Trophoblast cell (in vitro differentiated cells and primary cell): ENCODE data around the gene LANCL3.
"Not testable (repeated sequence)": the region's sequence is repeated elsewhere in the genome, so short reads cannot be mapped to it uniquely, and the experiment has no call there.

Experiments
- DNase-seq, 2 donors: peaks; one replicate each; pipeline ENCODE4 v3.0.0-alpha.2; 2016
- H2AFZ ChIP-seq: 2 replicates; pipeline ENCODE4 v1.6.1; 2013; ENCODE audit warnings: low read length, moderate library complexity, mild to moderate bottlenecking; ENCODE audit not compliant: insufficient read depth, poor library complexity
- H2AK5ac ChIP-seq: 2 replicates; pipeline ENCODE4 v1.6.1; 2013; ENCODE audit warnings: mild to moderate bottlenecking, low read length
- H2BK120ac ChIP-seq: 2 replicates; pipeline ENCODE4 v1.6.1; 2013; ENCODE audit warnings: low read length, mild to moderate bottlenecking, moderate library complexity; ENCODE audit not compliant: insufficient read depth, poor library complexity
- H2BK12ac ChIP-seq: 2 replicates; pipeline ENCODE4 v1.6.1; 2013; ENCODE audit warnings: mild to moderate bottlenecking, low read length, moderate library complexity
- H2BK5ac ChIP-seq: 2 replicates; pipeline ENCODE4 v1.6.1; 2013; ENCODE audit warnings: low read length, low read depth, moderate library complexity, mild to moderate bottlenecking; ENCODE audit not compliant: poor library complexity
- H3K14ac ChIP-seq: 2 replicates; pipeline ENCODE4 v1.6.1; 2013; ENCODE audit warnings: mild to moderate bottlenecking, low read length
- H3K18ac ChIP-seq: 2 replicates; pipeline ENCODE4 v1.6.1; 2013; ENCODE audit warnings: mild to moderate bottlenecking, low read length
- H3K23ac ChIP-seq: 2 replicates; pipeline ENCODE4 v1.6.1; 2013; ENCODE audit warnings: low read length
- H3K27ac ChIP-seq: 2 replicates; pipeline ENCODE4 v1.5.1; 2013; ENCODE audit warnings: low read depth, mild to moderate bottlenecking, inconsistent platforms, low read length, moderate library complexity
- H3K27me3 ChIP-seq: 2 replicates; pipeline ENCODE4 v1.6.1; 2013; ENCODE audit warnings: inconsistent platforms, mild to moderate bottlenecking, low read length, moderate library complexity; ENCODE audit not compliant: insufficient read depth
- H3K36me3 ChIP-seq, 2 experiments: 1 replicate in 1 of 2; 2 replicates in 1 of 2; pipeline ENCODE4 v1.6.1; 2013; ENCODE audit warnings: low read length in 2 of 2, mild to moderate bottlenecking in 2 of 2, moderate library complexity in 1 of 2; ENCODE audit not compliant: insufficient read depth in 2 of 2, control insufficient read depth in 1 of 2
- H3K4ac ChIP-seq: 2 replicates; pipeline ENCODE4 v1.6.1; 2013; ENCODE audit warnings: low read depth, mild to moderate bottlenecking, low read length, moderate library complexity
- H3K4me1 ChIP-seq, 2 experiments: 1 replicate in 1 of 2; 2 replicates in 1 of 2; pipeline ENCODE4 v1.6.1; 2013; ENCODE audit warnings: low read length in 2 of 2, mild to moderate bottlenecking in 2 of 2, moderate library complexity in 1 of 2; ENCODE audit not compliant: insufficient read depth in 2 of 2, control insufficient read depth in 1 of 2
- H3K4me2 ChIP-seq: 2 replicates; pipeline ENCODE4 v1.6.1; 2013; ENCODE audit warnings: inconsistent platforms, mild to moderate bottlenecking, low read length, moderate library complexity
- H3K4me3 ChIP-seq: 2 replicates; pipeline ENCODE4 v1.5.1; 2013; ENCODE audit warnings: mild to moderate bottlenecking, low read depth, low read length, inconsistent platforms
- H3K79me1 ChIP-seq: one replicate; pipeline ENCODE4 v1.6.1; 2013; ENCODE audit warnings: low read length
- H3K79me2 ChIP-seq: 2 replicates; pipeline ENCODE4 v1.6.1; 2013; ENCODE audit warnings: low read length, mild to moderate bottlenecking; ENCODE audit not compliant: control insufficient read depth, insufficient read depth, poor library complexity
- H3K9ac ChIP-seq: 2 replicates; pipeline ENCODE4 v1.6.1; 2013; ENCODE audit warnings: mild to moderate bottlenecking, low read length
- H3K9me3 ChIP-seq: 2 replicates; pipeline ENCODE4 v1.6.1; 2013; ENCODE audit warnings: low read depth, mild to moderate bottlenecking, control low read depth, inconsistent platforms, low read length; ENCODE audit not compliant: insufficient read depth
- H4K12ac ChIP-seq: 2 replicates; pipeline ENCODE4 v1.6.1; 2013; ENCODE audit warnings: low read depth, mild to moderate bottlenecking, low read length, moderate library complexity
- H4K8ac ChIP-seq: 2 replicates; pipeline ENCODE4 v1.6.1; 2013; ENCODE audit warnings: low read depth, mild to moderate bottlenecking, low read length, moderate library complexity
- H4K91ac ChIP-seq: one replicate; pipeline ENCODE4 v1.6.1; 2013; ENCODE audit warnings: low read depth, mild to moderate bottlenecking, low read length, moderate library complexity
- WGBS: extraction: QIAGEN DNeasy Blood & Tissue Kit; methylation state at CpG from one replicate; pipeline ENCODE4 v1.1.7; 2013; ENCODE audit warnings: missing lambda C conversion rate; ENCODE audit not compliant: insufficient read length, insufficient coverage; ENCODE audit errors: extremely low coverage; 5-methylcytosine and 5-hydroxymethylcytosine counted together

LANCL3 gene

GRCh38 chrX:37565254-37565653, 6.2 kb upstream of the LANCL3 start:
- H3K27me3 ChIP-seq, H2BK5ac ChIP-seq, H2BK12ac ChIP-seq, H3K9ac ChIP-seq, H4K12ac ChIP-seq, H3K4me1 ChIP-seq, H3K27ac ChIP-seq, H3K4ac ChIP-seq, H3K18ac ChIP-seq, H3K36me3 ChIP-seq, H2BK120ac ChIP-seq, H3K79me1 ChIP-seq, H3K14ac ChIP-seq, H4K8ac ChIP-seq, H4K91ac ChIP-seq, H3K4me3 ChIP-seq, H3K23ac ChIP-seq, H2AK5ac ChIP-seq, H3K4me2 ChIP-seq, H3K9me3 ChIP-seq, DNase-seq, H3K79me2 ChIP-seq, H2AFZ ChIP-seq: not testable (repeated sequence)
- WGBS = no CpG with 5 or more reads among the region's 2 CpGs

- not testable (repeated sequence) for H3K9me3 ChIP-seq, H3K27ac ChIP-seq, H2BK5ac ChIP-seq, H4K8ac ChIP-seq, H3K27me3 ChIP-seq, H3K4me3 ChIP-seq, H3K23ac ChIP-seq, H3K18ac ChIP-seq, H2AFZ ChIP-seq, H2AK5ac ChIP-seq, H3K36me3 ChIP-seq, H3K4me2 ChIP-seq, H4K91ac ChIP-seq, DNase-seq, H3K14ac ChIP-seq, H3K79me2 ChIP-seq, H3K79me1 ChIP-seq, H4K12ac ChIP-seq, H3K4me1 ChIP-seq, H2BK12ac ChIP-seq, H2BK120ac ChIP-seq, H3K4ac ChIP-seq, H3K9ac ChIP-seq
- WGBS = no CpG with 5 or more reads among the region's 1 CpG
These were observed 1.1 kb upstream of the LANCL3 start for GRCh38 chrX:37570349-37570748.

- H3K4me3 ChIP-seq = peak overlapping the region; percentile 48
- H3K4me2 ChIP-seq = peak overlapping the region; percentile 68
- not testable (repeated sequence) for DNase-seq, H3K4me1 ChIP-seq, H3K79me2 ChIP-seq, H4K8ac ChIP-seq, H3K23ac ChIP-seq, H2AK5ac ChIP-seq, H3K9me3 ChIP-seq, H3K79me1 ChIP-seq, H3K9ac ChIP-seq, H2BK120ac ChIP-seq, H4K91ac ChIP-seq, H3K18ac ChIP-seq, H2BK5ac ChIP-seq, H3K27ac ChIP-seq, H3K36me3 ChIP-seq, H2BK12ac ChIP-seq, H3K14ac ChIP-seq, H3K4ac ChIP-seq, H3K27me3 ChIP-seq, H4K12ac ChIP-seq
- H2AFZ ChIP-seq = peak overlapping the region; percentile 41
- WGBS = no CpG with 5 or more reads among the region's 61 CpGs
These were observed 687 bp downstream of the LANCL3 start for GRCh38 chrX:37572108-37572587.

- not testable (repeated sequence) for H2BK12ac ChIP-seq, H3K36me3 ChIP-seq, H4K8ac ChIP-seq, H3K4me2 ChIP-seq, H2BK5ac ChIP-seq, H3K4me3 ChIP-seq, H2AFZ ChIP-seq, H3K27me3 ChIP-seq, H4K12ac ChIP-seq, H3K79me2 ChIP-seq, H4K91ac ChIP-seq, H2BK120ac ChIP-seq, H3K79me1 ChIP-seq, H3K14ac ChIP-seq, H3K27ac ChIP-seq, H3K4me1 ChIP-seq, H3K4ac ChIP-seq, H3K9ac ChIP-seq, H3K23ac ChIP-seq, DNase-seq, H3K18ac ChIP-seq, H3K9me3 ChIP-seq, H2AK5ac ChIP-seq
- WGBS = no CpG with 5 or more reads among the region's 2 CpGs
These were observed 1.7 kb downstream of the LANCL3 start for GRCh38 chrX:37573121-37573520.
